NK-92 (cell line): Measurements from ENCODE around the gene MIAT.
"Not testable (repeated sequence)": the region's sequence is repeated elsewhere in the genome, so short reads cannot be mapped to it uniquely, and the experiment has no call there.

Experiments
- DNase-seq: peaks from one replicate; lab custom pipeline; 2025; ENCODE audit not compliant: unreplicated experiment; lab: John Stamatoyannopoulos, UW

The MIAT gene

DNA sequence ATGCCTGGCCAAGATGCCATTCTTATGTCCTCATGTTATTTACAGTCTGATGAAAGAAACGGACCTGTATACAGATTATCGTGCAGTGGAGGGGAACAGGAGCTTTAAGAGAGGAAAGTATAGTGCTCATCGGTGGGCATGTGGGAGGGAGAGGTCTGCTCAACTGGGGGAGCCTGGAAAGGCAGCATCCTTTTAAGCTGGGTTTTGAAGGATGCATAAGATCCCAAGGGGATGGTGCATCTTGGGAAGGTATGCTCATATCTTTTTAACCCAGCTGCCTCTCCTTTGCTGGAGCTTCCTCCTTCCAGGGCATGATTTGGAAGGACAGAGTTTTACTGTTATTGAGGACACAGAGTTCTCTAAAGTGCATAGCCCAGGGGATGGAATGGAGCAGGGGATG, 34.8 kb downstream of the MIAT start:
- no peak for DNase-seq

- no peak for DNase-seq
Measured at GRCh38 chr22:26697151-26697550, 39.8 kb downstream of the MIAT start.

- DNase-seq = no peak
Measured at GRCh38 chr22:26700462-26700861, 43.1 kb downstream of the MIAT start.

- no peak for DNase-seq
Measured at GRCh38 chr22:26700886-26701285, 43.5 kb downstream of the MIAT start.

GRCh38 chr22:26701323-26701722, 43.9 kb downstream of the MIAT start:
- no peak for DNase-seq

DNA sequence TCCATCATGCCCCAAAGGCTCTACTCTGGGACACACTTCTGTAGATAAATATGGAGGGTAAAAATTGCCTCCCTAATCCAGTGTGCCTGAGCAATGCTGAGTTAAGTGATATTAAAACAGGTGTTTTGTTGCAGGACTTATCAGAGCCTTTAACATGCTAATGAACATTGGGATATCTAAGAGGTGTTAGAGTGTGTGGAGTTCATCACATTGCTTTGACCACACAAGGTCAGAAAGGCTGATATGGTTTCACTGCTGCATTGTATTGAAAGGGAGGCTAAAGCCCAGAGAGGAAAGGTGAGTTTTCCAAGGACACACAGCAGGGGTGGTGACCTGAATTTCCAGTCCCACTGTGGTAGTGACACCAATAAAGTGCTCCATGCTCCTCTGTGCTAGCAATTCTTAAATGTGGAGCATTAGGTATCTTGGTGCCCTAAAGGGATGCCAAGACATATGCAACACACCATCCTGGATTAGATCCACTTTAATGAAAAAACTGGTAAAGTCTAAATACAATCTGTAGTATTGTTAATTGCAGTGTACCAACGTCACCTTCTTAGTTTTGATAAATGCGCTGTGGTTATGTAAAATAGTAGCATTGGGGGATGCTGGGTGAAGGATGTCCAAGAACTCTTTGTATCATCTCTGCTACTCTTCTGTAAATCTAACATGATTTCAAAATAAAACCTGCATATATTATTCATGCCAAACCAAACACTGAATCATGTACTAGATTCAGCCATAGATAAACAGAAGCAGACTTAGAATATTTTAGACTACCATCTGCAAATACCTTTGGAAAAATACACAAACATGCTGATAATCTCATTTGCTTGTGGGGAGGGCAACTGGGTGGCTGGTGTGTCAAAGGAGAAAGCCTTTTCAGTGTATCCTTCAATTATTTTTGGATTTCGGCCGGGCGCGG, 45.8 kb downstream of the MIAT start:
- DNase-seq = no peak

DNA sequence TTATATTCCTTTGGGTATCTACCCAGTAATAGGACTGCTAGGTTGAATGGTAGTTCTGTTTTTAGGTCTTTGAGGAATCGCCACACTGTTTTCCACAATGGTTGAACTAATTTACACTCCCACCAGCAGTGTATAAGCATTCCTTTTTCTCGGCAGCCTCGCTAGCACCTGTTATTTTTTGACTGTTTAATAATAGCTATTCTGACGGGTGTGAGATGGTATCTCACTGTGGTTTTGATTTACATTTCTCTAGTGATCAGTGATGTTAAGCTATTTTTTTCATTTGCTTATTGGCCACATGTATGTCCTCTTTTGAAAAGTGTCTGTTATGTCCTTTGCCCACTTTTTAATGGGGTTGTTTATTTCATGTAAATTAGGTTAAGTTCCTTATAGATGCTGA, 48.0 kb downstream of the MIAT start:
- not testable (repeated sequence) for DNase-seq

GRCh38 chr22:26707090-26707489, 49.7 kb downstream of the MIAT start:
- no peak for DNase-seq

- no peak for DNase-seq
Measured at GRCh38 chr22:26707581-26707980, 50.2 kb downstream of the MIAT start.

- no peak for DNase-seq
Measured at GRCh38 chr22:26708256-26709009, 51.0 kb downstream of the MIAT start.

DNA sequence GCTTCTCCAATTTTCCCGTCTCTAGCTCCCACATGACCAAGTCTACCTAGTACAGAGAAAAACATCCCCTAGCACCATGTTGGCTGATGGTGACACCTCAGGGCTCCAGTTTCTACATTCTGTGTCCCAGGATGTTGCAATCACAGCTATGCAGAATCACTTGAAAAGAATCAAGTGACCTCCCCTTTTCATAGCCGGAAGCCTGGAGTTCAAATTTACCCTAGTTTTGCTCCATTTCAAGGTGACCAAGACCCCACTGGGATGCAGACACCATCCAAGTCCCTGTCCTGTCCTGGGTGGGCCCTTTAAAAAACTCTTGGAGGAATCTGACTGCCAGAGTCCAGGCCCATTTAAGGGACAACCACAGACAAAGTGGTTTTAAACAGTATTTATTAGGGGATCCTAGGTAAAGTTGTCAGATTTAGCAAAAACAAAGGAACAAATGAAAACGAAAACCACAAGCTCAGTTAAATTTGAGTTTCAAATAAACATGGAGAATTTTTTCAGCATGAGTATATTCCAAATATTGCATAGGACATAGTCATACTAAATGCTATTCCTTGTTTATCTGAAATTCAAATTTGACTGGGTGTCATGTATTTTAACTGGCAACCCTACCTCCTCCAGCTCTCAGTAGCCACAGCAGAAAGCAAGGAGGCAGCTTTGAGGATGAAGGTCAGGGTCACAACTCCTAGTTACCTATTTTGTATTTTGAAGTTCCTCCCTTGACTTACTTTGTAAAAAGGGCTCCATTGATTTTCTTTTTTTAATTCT, 52.4 kb downstream of the MIAT start:
- no peak for DNase-seq

- no peak for DNase-seq
Measured at GRCh38 chr22:26711205-26711963, 54.0 kb downstream of the MIAT start.

DNA sequence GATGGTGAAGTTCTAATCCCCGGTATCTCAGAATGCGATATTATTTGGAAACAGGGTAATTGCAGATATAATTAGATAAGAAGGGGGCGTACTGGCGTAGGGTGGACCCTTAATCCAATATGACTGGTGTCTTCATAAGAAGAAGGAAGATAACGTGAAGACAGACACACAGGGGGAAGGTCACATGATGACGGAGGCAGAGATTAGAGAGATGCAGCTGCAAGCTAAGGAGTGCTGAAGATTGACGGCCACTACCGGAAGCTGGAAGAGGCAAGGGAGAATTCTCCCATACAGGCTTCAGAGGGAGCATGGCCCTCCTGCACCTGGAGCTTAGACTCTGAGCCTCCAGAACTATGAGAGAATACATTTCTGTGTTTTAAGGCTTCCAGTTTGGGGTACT, 54.8 kb downstream of the MIAT start:
- no peak for DNase-seq

DNA sequence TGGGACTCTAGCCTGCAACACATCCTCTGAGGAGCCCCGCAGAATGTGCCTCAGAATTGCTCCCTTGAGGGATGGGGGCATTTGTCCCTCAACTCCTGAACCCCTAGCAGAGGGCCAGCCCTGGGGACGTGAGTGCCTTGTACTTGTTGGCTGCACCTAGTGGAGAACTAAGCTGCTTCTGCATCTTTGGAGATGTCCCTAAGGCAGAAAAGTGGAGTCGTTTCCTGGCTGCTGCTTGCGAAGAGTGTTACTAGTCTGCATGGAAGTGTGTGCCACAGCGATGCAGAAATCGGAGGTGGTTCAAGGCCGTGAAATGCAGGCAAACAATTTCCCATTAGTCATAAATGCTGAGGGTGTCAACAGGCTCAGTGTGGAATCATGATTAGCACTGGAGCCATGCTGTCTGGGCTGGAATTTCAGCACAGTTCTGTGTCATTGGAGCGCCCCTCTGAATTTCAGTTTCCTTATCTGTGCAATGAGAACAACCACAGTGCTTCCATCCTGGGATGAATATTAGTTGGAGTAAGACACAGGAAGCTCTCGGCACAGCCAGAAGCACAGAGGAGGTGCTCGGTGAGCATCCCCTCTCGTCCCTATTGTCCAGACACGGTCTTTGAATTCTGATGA, 56.5 kb downstream of the MIAT start:
- no peak for DNase-seq

GRCh38 chr22:26714971-26715370, 57.6 kb downstream of the MIAT start:
- no peak for DNase-seq

- DNase-seq = no peak
Measured at GRCh38 chr22:26715392-26715936, 58.1 kb downstream of the MIAT start.

DNA sequence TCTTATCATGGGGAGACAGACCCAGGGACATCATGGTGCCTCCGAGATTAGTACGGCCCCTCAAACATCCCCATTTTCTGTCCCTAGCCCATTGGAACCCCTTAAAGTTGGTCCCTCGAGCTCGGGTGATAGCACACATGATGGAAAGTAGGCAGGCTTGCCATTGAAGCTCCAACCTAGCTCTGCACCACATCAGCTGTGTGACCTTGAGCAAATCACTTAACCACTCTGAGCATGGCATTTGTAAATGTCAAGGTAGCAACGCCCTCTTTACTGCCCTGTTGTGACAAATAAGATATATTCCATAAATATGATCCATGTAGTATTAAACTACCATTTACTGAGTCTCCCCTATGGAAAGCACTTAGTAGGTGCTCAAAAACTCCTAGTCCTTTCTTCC, 61.1 kb downstream of the MIAT start:
- DNase-seq = no peak

GRCh38 chr22:26718905-26719304, 61.5 kb downstream of the MIAT start:
- no peak for DNase-seq

GRCh38 chr22:26722159-26722558, 64.8 kb downstream of the MIAT start:
- no peak for DNase-seq

GRCh38 chr22:26724414-26724813, 67.0 kb downstream of the MIAT start:
- DNase-seq = no peak
